ENCODE measurements around the gene PSG7.
"Not testable (repeated sequence)": the region's sequence is repeated elsewhere in the genome, so short reads cannot be mapped to it uniquely, and the experiment has no call there.

Gene PSG7

GRCh38 chr19:42913516-42913915 is 23.5 kb downstream of the PSG7 start:
- DNase-seq (ENCODE audit: low spot score) = not testable (repeated sequence)

- not testable (repeated sequence) for DNase-seq (ENCODE audit: low spot score)
Measured at GRCh38 chr19:42912941-42913340, 24.1 kb downstream of the PSG7 start.

GRCh38 chr19:42911731-42912130 is 25.3 kb downstream of the PSG7 start:
- not testable (repeated sequence) for DNase-seq (ENCODE audit: low spot score)

DNA sequence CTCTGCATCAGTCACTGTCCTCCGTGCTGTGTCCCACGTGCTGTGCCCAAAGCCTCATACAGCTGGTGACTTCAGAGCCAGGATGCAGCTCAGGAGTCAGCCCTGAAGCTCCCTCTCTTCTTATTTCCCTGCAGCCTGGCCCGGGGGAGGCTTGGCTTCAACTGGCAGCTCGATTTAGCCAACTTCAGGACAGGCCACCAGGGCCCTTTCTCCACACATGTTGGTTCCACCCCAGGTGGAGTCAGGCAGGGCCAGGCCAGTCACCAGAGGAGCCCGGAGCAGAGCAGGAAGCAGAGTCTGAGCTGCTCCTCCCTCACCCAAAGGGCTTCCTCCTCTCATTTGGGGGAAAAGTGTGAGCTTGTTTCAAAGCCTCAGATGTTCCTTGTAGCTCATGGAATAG is 30.8 kb downstream of the PSG7 start:
- not testable (repeated sequence) for DNase-seq (ENCODE audit: low spot score)

DNA sequence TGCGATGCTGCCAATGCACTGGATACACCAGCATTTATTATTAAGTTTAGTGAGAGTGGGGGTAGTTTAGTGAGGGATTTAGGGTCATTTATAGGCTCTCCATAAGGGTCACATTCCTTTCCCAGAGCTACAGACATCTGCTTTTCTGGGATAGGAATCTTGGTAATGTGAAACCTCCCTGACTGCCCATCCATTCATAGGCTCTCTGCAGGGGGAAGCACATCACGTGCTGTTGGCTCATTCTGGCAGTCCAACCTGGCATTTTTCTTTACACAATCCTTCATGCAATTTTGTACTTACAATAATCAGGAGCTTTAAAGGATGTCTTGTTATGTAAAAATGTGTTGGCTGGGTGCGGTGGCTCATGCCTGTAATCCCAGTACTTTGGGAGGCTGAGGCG is 36.4 kb downstream of the PSG7 start:
- not testable (repeated sequence) for DNase-seq (ENCODE audit: low spot score)

- DNase-seq (ENCODE audit: low spot score) = not testable (repeated sequence)
Measured at GRCh38 chr19:42899674-42900073, 37.3 kb downstream of the PSG7 start.

GRCh38 chr19:42899110-42899509 is 37.9 kb downstream of the PSG7 start:
- DNase-seq (ENCODE audit: low spot score) = not testable (repeated sequence)

DNA sequence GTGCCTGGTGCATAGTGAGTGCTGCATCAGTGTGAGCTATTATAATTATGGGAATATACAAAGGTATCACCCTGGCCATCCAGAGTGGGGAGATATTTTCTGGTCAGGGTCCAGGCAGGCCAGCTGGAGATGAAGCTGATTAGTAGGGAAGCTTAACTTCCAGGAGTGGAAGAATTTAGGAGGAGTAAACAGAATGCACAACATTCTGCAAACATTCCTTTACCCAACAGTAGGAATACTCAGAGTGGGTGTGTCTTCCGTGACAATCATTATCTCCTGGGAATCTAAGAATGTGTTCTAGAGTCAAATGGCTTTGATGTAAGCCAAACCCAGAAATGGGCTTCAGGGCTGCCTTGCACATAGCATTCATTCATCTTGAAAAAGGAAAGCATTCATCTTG is 38.4 kb downstream of the PSG7 start:
- not testable (repeated sequence) for DNase-seq (ENCODE audit: low spot score)

DNA sequence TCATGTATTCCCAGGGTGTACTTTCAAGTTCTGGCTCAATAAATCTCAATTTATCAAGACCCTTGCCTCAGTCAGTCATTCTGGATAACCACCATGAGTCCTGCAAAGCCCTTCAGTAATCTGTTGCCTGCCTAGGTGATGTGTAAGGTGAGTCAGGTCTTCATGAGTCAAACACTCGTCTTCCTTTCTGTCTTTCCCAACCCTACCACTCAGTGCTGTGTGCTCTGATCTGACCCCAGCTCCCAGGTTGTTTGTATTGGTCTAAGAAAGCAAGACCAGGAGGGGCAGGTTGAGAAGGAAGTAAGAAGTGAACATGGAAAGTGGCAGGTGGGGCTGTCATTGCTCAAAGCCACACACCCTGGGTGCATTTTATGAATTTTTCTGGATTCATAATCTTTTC is 39.3 kb downstream of the PSG7 start:
- peak; percentile 7 for DNase-seq (ENCODE audit: low spot score)

GRCh38 chr19:42890446-42890845 is 46.6 kb downstream of the PSG7 start:
- DNase-seq (ENCODE audit: low spot score) = not testable (repeated sequence)

DNA sequence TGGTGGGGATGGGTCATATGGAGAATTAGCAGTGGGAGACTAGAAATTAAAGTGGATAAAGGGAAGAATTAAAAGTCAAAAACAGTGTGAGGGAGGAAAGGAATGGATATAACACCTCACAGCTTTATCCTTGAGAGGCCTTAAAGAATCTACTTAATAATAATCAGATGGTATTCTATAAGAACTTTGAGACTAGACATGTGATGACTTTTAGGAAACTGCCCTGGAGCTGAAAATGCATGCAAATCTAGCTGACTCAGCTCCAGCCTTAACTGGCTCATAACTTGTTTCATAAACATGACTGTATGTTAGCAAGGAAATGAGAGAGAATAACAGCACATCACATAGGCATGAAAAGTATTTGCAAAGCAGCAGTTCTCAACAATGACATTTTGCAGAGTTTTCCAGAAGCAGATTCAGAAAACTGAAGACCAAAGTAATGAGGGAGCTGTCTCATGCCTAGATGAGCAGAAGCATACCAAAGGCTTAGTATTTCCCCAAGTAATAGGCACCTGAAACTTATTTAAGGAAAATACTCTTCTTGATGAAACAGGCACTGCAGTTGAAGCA is 49.0 kb downstream of the PSG7 start:
- not testable (repeated sequence) for DNase-seq (ENCODE audit: low spot score)

GRCh38 chr19:42882730-42883129 is 54.3 kb downstream of the PSG7 start:
- DNase-seq (ENCODE audit: low spot score) = not testable (repeated sequence)

- not testable (repeated sequence) for DNase-seq (ENCODE audit: low spot score)
Measured at GRCh38 chr19:42882010-42882409, 55.0 kb downstream of the PSG7 start.

DNA sequence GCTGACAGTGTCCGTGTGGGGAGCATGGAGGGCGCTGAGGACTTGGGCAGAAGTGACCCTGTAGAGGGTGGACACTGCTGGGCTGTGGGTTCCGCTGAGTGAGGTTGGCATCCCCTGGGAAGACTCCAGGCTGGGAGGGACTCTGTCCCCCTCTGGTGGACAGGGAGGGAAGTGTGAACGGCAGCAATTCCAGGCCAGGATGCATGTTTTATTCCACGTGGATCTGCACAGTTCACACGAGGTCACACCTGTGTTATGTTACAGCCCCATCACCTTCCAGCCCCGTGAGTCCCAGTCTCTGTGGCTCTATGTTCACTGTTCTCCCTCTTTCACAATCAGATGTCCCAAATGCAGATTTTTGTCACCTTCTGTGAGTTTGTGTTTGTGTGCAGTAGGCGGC is 55.7 kb downstream of the PSG7 start:
- not testable (repeated sequence) for DNase-seq (ENCODE audit: low spot score)

DNA sequence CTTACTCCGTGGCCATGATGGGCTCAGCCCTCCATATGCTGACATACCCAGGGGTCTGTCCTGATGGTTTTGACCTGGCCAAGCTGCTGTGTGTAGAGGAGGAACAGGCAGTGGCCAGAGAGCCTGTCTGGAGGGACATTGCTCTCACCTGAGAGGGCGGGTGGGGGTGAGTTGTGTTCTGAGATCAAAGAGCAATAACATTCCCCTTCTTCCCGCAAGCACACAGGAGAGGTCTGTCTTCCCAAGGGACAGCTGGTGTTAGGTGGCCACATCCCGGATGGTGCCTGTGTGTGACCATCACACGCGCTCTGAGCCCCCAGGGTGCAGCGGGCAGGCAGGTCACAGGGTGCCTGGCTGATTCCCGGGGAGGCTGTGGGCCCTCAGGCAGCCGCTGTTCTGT is 56.4 kb downstream of the PSG7 start:
- not testable (repeated sequence) for DNase-seq (ENCODE audit: low spot score)

GRCh38 chr19:42879613-42880012 is 57.4 kb downstream of the PSG7 start, which contains the start of gene PSG1:
Gene PSG1, minus strand, starts transcription at chr19:42879713. Its CDS starts 132 bp downstream, at chr19:42879581.
- no peak for DNase-seq (ENCODE audit: low spot score)

GRCh38 chr19:42876596-42876995 is 60.4 kb downstream of the PSG7 start:
- DNase-seq (ENCODE audit: low spot score) = not testable (repeated sequence)

GRCh38 chr19:42875881-42876280 is 61.1 kb downstream of the PSG7 start:
- not testable (repeated sequence) for DNase-seq (ENCODE audit: low spot score)

- peak; percentile 12 for DNase-seq (ENCODE audit: low spot score)
Measured at GRCh38 chr19:42874901-42875813, 61.9 kb downstream of the PSG7 start.

DNA sequence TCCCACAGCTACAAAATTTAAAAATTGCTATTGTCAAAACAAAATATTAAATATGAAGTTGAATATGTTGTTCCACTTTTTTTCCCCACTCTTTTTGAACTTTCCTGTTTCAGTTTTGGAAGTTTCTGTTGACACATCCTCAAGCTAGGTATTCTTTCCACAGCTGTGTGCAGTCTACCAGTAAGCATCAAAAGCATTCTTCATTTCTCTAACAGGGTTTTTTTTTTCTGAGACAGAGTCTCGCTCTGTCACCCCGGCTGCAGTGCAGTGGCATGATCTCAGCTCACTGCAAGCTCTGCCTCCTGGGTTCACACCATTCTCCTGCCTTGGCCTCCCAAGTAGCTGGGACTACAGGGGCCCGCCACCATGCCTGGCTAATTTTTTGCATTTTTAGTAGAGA is 62.9 kb downstream of the PSG7 start:
- not testable (repeated sequence) for DNase-seq (ENCODE audit: low spot score)

Data from LoVo (cell line).